HG03103 (cell line): ENCODE measurements around the gene PTPRM.

Source experiments
- ATAC-seq: cut with Tn5 transposase; IDR thresholded peaks from one replicate; pipeline ENCODE4 v1.9.1; 2021; ENCODE audit warnings: low read depth; ENCODE audit not compliant: unreplicated experiment

Gene PTPRM

GRCh38 chr18:8130096-8130495 lies 563.0 kb downstream of the PTPRM start:
- ATAC-seq, result no peak

GRCh38 chr18:8133032-8133431 lies 565.9 kb downstream of the PTPRM start:
- no peak for ATAC-seq

GRCh38 chr18:8133888-8134287 lies 566.8 kb downstream of the PTPRM start:
- no peak for ATAC-seq

DNA sequence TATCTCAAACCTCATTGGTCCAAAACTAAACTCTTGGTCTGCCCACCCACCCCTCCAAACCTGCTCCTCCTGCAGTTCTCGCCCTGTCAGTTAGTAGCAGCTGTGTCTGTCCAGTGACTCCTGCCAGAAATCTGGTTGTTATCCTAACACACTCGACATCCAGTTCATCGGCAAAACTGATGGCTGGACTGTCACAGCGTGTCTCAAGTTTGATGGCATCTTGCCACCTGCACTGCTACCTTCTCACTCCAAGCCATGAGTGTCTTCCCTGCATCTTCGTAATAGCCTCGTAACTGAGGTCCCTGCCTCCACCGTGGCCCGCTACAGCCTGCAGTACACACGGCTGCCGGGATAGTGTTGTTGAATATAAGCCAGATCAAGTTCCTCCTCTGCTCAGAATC lies 572.0 kb downstream of the PTPRM start:
- no peak for ATAC-seq

DNA sequence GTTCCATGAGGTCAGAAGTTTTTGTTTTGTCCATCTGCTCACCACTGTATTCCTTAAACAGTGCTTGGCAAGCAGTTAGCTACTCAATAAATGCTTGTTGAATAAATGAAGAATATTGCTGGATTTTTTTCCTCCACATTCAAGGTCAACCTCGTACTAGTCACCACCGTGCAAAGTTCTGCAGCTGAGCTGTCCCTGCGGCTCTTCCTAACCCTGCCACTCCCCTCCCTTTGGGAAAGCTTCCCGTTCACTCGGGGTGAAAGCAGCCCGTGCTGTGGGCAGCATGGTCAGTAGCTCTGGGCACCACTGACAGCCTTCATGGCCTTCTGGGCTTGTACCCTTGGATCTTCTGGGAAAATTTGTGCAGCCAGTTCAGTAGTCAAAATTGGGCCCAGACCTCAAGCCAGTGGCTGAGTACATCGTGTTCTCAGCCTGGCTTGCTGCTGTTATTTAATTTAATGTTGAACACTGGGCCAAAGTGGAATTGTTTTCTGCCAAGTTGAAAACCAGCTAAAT lies 572.8 kb downstream of the PTPRM start:
- ATAC-seq, result no peak

DNA sequence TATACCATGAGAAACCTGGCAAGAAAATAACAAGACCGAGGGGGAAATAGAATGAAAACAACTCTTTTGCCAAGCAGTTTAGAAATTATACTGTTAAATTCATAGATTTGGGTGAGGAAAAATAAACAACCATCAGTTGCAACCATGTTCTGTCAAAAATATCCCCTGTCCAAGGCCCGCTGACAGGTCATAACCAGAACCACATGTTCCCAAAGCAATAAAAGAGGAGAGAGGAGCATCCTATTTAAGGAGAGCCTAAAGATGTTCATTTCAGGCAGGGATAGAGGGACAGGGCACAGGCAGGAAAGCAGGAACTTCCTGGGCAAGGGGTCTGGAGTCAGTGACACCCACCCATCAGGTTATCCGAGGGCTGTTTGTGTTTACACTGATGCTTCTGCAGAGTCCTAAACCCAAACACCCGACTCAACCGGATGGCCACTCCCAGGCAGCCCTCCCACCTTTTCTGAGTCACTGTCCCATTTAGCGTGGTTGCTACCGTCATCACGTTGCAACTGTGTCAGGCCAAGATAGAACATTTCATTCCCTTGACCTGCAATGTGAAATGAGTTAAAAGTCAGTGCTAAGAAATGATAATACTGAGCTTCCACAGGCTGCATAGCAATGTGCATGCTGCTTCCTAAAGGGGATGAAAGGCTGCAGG lies 573.9 kb downstream of the PTPRM start:
- ATAC-seq, result no peak

- ATAC-seq, result no peak
These were observed 575.1 kb downstream of the PTPRM start for GRCh38 chr18:8142131-8142711.

- no peak for ATAC-seq
These were observed 575.8 kb downstream of the PTPRM start for GRCh38 chr18:8142932-8143331.

DNA sequence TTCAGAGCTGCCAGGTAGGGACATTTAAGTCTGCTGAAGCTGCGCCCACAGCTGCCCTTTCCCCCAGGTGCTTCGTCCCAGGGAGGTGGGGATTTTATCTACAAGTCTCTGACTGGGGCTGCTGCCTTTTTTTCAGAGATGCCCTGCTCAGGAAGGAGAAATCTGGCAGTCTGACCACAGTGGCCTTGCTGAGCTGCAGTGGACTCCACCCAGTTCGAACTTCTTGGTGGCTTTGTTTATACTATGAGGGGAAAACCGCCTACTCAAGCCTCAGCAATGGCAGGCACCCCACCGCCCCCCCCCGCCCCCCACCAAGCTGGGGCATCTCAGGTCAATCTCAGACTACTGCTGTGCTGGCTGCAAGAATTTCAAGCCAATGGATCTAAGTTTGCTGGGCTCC lies 584.1 kb downstream of the PTPRM start:
- no peak for ATAC-seq

DNA sequence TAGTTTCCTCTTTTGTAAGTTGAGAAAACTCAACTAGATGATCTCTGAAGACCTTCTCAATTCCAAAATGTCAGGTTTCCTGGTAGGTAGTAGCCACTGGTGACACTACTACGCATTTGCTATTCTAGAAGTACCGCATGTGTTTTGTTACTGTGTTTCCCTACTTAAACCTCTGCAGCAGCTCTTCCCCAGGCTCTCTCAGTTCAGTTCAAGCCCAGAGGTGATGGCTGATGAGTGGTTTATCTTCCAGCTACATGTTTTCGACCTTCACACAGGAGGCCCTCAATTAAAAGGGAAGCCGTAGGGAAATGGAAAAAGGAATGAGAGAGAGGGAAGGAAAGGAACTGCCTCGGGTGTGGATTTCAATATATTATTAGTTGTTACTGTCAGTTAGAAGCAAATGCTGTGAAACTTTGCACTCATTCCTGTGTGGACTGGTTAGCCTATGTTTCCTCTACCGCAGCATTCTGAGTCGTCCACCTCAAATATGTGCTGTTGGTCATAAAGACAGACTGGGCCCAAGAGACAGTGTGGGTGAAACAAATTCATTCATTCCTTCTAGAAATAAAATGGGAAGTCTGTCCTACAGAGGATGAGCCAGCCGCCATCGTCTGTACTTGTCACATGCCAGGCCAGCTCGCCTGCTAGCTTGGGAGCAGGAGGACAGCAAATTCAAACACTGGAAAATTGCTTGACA lies 586.9 kb downstream of the PTPRM start:
- no peak for ATAC-seq

DNA sequence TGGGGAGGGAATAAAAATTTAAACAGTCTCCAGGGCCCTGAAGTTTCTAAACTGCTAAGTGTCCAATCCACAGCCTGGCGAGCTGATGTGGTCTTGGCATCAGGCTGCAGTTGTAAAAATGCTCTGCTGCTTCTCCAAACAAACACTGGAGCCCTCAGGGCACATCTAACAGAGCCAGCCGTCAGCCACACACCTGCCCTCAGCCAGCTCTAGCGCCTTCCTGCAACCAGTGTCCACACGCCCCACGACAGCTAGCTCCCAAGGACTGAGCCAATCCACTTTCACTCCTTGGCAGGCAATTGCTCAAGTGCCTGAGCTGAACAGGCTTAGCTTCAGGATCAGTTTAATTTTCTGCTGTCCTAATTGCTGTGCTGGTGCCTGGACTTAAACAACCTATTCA lies 595.7 kb downstream of the PTPRM start:
- no peak for ATAC-seq

GRCh38 chr18:8163286-8163959 lies 596.3 kb downstream of the PTPRM start:
- ATAC-seq, result no peak

DNA sequence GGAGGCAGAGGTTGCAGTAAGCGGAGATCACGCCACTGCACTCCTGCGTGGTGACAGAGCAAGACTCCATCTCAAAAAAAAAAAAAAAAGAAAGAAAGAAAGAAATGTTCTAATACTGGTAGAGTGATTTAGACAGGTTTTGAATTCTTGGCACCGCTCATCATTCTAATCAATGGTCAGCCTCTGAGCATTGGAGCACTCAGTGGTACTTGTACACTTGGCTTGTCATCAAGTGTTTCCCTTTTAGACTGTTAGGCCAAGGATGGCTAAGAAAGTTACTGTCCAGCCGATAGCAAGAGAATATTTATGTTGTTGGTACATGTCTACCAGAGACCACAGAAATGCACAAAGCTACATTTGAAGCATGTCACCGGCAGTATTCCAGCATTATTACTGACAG lies 598.0 kb downstream of the PTPRM start:
- ATAC-seq, result no peak

DNA sequence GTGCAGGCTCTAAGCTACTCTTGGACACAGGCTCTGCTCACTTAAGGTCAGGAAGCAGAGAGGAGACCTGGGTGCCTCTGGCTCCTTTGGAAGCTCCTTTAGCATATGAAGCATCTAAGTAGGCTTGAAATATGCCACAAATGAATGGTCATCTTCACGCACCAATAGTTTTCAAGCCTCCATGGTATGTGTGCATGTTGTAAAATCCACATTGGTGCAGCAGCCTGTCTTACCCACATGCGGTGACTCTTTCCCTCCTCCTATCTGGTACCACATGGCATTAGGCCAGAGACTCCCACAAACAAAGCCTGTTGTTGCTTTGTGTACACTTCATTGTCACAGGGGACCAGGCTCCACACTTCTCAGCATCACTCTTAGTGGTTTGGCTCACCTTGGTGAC lies 599.9 kb downstream of the PTPRM start:
- ATAC-seq, result no peak

DNA sequence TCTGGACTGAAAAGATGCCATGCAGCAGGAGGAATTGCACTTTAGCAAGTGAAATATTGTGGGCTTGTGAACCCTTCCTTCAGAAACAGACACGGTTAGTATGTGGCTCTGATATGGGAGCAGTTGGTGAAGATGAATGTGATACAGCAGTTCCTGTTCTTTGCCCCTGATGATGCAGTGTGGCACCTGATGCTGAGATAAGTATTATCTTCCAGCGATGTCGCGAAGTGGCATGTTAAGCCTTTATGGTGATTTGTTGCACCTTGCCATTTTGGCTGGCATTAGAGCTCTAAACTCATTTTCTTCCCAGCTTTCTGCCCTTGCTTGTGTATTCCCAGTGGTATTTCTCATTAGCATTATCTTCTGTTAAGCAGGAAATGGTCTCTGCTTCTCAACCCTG lies 600.6 kb downstream of the PTPRM start:
- no peak for ATAC-seq

- ATAC-seq, result no peak
These were observed 602.6 kb downstream of the PTPRM start for GRCh38 chr18:8169722-8170121.

- ATAC-seq, result no peak
These were observed 607.7 kb downstream of the PTPRM start for GRCh38 chr18:8174771-8175170.

- no peak for ATAC-seq
These were observed 608.5 kb downstream of the PTPRM start for GRCh38 chr18:8175501-8176061.

DNA sequence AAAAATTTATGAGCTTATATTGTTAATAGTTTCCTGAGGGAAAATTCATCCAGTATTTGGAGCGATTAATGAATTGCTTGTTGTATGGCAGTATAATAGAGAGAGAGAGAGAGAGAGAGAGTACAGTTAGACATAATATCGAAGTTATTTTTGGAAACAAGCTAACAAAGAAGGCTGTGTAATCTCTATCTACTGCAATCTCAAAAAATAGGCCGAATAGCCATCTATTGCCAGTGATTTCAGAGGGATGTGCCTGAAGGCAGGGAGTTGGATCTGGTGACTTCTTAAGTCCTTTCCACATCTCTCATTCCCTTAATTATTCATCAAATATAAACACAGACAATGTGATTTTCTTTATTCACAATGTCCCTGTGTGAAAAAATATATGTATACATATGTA lies 609.0 kb downstream of the PTPRM start:
- no peak for ATAC-seq

- ATAC-seq, result no peak
These were observed 609.4 kb downstream of the PTPRM start for GRCh38 chr18:8176554-8176953.
